GM12878 (cell line): Measurements from ENCODE around the gene IFNA1.

Source experiments
- BCL3 ChIP-seq: IDR thresholded peaks from 2 replicates; pipeline ENCODE4 v1.6.1; 2011; ENCODE audit warnings: borderline replicate concordance, low read depth, mild to moderate bottlenecking, moderate library complexity, low read length; ENCODE audit not compliant: insufficient read depth, poor library complexity, severe bottlenecking
- BHLHE40 ChIP-seq, 2 experiments: fragments of 450-650 bp in 1 of 2; IDR thresholded peaks; 2 replicates each; pipeline ENCODE4 v1.6.1; 2011 to 2017; ENCODE audit warnings: low read depth in 2 of 2, borderline replicate concordance in 1 of 2, improper control_type of control experiment in 1 of 2, low read length in 1 of 2, mild to moderate bottlenecking in 1 of 2
- EGR1 ChIP-seq, 2 experiments: IDR thresholded peaks; 1 replicate in 1 of 2; 2 replicates in 1 of 2; pipeline ENCODE4 v1.6.1; 2011 to 2012; ENCODE audit warnings: low read depth in 2 of 2, low read length in 2 of 2, borderline replicate concordance in 1 of 2, mild to moderate bottlenecking in 1 of 2, moderate library complexity in 1 of 2
- EZH2 ChIP-seq: IDR thresholded peaks from 2 replicates; pipeline ENCODE4 v1.6.1; 2012; ENCODE audit warnings: low read depth, mild to moderate bottlenecking, control low read depth, inconsistent platforms, low read length, borderline replicate concordance; ENCODE audit not compliant: control insufficient read depth
- HDAC2 ChIP-seq: fragments of 200-600 bp; sonication (generic); IDR thresholded peaks from 2 replicates; pipeline ENCODE4 v1.6.1; 2017
- KDM1A ChIP-seq: fragments of 200-600 bp; sonication (generic); IDR thresholded peaks from 2 replicates; pipeline ENCODE4 v1.6.1; 2016; ENCODE audit warnings: borderline replicate concordance
- NFXL1 ChIP-seq: fragments of 450-650 bp; IDR thresholded peaks from 2 replicates; pipeline ENCODE4 v1.6.1; 2017; ENCODE audit warnings: antibody characterized with exemption, mild to moderate bottlenecking, borderline replicate concordance
- NFYB ChIP-seq: IDR thresholded peaks from 2 replicates; pipeline ENCODE4 v1.6.1; 2011; ENCODE audit warnings: low read depth, mild to moderate bottlenecking, low read length, improper control_type of control experiment, moderate library complexity; ENCODE audit not compliant: insufficient read depth
- ZNF274 ChIP-seq: IDR thresholded peaks from one replicate; pipeline ENCODE4 v1.8.0; 2011; ENCODE audit not compliant: insufficient read length, insufficient read depth
- TF ChIP-seq, protein P1 (sequence below), 3 experiments: IDR thresholded peaks in 2 of 3; conservative IDR thresholded peaks in 1 of 3; 2 replicates each; pipeline ENCODE4 v1.5.1; 2011; ENCODE audit warnings: low read depth in 3 of 3, low read length in 3 of 3, mild to moderate bottlenecking in 3 of 3, control low read depth in 2 of 3, moderate library complexity in 2 of 3, inconsistent platforms in 1 of 3, mixed read lengths in 1 of 3; ENCODE audit not compliant: control insufficient read depth in 2 of 3, insufficient read depth in 1 of 3; ENCODE audit errors: extremely low read depth in 1 of 3

- TF ChIP-seq BHLHE40 (IDR thresholded peaks at IDR 0.05; ENCODE audit: borderline replicate concordance in 1 of 2, low read depth in 2 of 2, low read length in 1 of 2) (no peak), KDM1A (no peak), EGR1 (IDR thresholded peaks at IDR 0.05; ENCODE audit: borderline replicate concordance in 1 of 2, low read depth in 2 of 2, low read length in 2 of 2) (no peak), BCL3 (no peak), EZH2 (no peak), HDAC2 (no peak), NFXL1 (no peak), NFYB (no peak), ZNF274 (no peak)
- TF ChIP-seq, protein P1, sequence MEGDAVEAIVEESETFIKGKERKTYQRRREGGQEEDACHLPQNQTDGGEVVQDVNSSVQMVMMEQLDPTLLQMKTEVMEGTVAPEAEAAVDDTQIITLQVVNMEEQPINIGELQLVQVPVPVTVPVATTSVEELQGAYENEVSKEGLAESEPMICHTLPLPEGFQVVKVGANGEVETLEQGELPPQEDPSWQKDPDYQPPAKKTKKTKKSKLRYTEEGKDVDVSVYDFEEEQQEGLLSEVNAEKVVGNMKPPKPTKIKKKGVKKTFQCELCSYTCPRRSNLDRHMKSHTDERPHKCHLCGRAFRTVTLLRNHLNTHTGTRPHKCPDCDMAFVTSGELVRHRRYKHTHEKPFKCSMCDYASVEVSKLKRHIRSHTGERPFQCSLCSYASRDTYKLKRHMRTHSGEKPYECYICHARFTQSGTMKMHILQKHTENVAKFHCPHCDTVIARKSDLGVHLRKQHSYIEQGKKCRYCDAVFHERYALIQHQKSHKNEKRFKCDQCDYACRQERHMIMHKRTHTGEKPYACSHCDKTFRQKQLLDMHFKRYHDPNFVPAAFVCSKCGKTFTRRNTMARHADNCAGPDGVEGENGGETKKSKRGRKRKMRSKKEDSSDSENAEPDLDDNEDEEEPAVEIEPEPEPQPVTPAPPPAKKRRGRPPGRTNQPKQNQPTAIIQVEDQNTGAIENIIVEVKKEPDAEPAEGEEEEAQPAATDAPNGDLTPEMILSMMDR (IDR thresholded peaks at IDR 0.05 in 2 of 3, conservative IDR thresholded peaks at IDR 0.05 in 1 of 3; ENCODE audit: control insufficient read depth in 2 of 3, extremely low read depth in 1 of 3, insufficient read depth in 1 of 3, low read depth in 3 of 3, low read length in 3 of 3): no peak
Observed at GRCh38 chr9:21412107-21412506, 28.1 kb upstream of the IFNA1 start.
